ENCODE data around the gene APOC1.
"Not testable (repeated sequence)": the region's sequence is repeated elsewhere in the genome, so short reads cannot be mapped to it uniquely, and the experiment has no call there.

The APOC1 gene

GRCh38 chr19:44925114-44925891, 10.9 kb downstream of the APOC1 start:
- no peak for DNase-seq (ENCODE audit: low read depth)
- no peak overlapping the region for H3K4me3 ChIP-seq (ENCODE audit: low read depth, low read length)
- TF ChIP-seq CTCF (IDR thresholded peaks at IDR 0.05; ENCODE audit: control insufficient read depth, extremely low read depth, insufficient read depth) = no peak

GRCh38 chr19:44926245-44927077, 12.1 kb downstream of the APOC1 start:
- not testable (repeated sequence) for H3K4me3 ChIP-seq (ENCODE audit: low read depth, low read length); DNase-seq (ENCODE audit: low read depth)

GRCh38 chr19:44927746-44928145, 13.3 kb downstream of the APOC1 start:
- no peak for TF ChIP-seq CTCF (IDR thresholded peaks at IDR 0.05; ENCODE audit: control insufficient read depth, extremely low read depth, insufficient read depth)
- DNase-seq (ENCODE audit: low read depth) = no peak
- no peak overlapping the region for H3K4me3 ChIP-seq (ENCODE audit: low read depth, low read length)

- no peak for DNase-seq (ENCODE audit: low read depth)
- no peak for TF ChIP-seq CTCF (IDR thresholded peaks at IDR 0.05; ENCODE audit: control insufficient read depth, extremely low read depth, insufficient read depth)
Measured at GRCh38 chr19:44930088-44930487, 15.7 kb downstream of the APOC1 start.

GRCh38 chr19:44931541-44931940, 17.1 kb downstream of the APOC1 start:
- DNase-seq (ENCODE audit: low read depth) = no peak

More at GRCh38 chr19:44930088-44930487, 15.7 kb downstream of the APOC1 start:
- no peak overlapping the region for H3K4me3 ChIP-seq (ENCODE audit: low read depth, low read length)

GRCh38 chr19:44939668-44940067, 25.3 kb downstream of the APOC1 start:
- DNase-seq (ENCODE audit: low read depth) = no peak
- H3K4me3 ChIP-seq (ENCODE audit: low read depth, low read length) = no peak overlapping the region
- TF ChIP-seq CTCF (IDR thresholded peaks at IDR 0.05; ENCODE audit: control insufficient read depth, extremely low read depth, insufficient read depth) = no peak

More at GRCh38 chr19:44931541-44931940, 17.1 kb downstream of the APOC1 start:
- no peak overlapping the region for H3K4me3 ChIP-seq (ENCODE audit: low read depth, low read length)
- TF ChIP-seq CTCF (IDR thresholded peaks at IDR 0.05; ENCODE audit: control insufficient read depth, extremely low read depth, insufficient read depth) = no peak

- no peak for DNase-seq (ENCODE audit: low read depth)
- H3K4me3 ChIP-seq (ENCODE audit: low read depth, low read length) = no peak within 1 kb of the TSS
- TF ChIP-seq CTCF (IDR thresholded peaks at IDR 0.05; ENCODE audit: control insufficient read depth, extremely low read depth, insufficient read depth) = no peak
Measured at GRCh38 chr19:44942067-44942571, 27.7 kb downstream of the APOC1 start, which contains the start of gene APOC4. TSS of gene APOC4 (plus strand) at chr19:44942237. CDS start at chr19:44942278, 41 bp downstream.

Data from LNCaP clone FGC (cell line).